ENCODE data around the gene CDK12. TPM values are rescaled to one million over a fixed set of nuclear protein-coding genes. Genes with fewer than 3 reads are reported as not detected.
A peak's percentile ranks its signal among the peaks of the same experiment; 100 is the strongest.

CDK12 gene
- total and polyA plus RNA-seq, 9 of the 15 experiments (the other 6 are each of a cell fraction or from before 2014, with no cell fraction given) = 3.4 to 65.6 (median 36.8) TPM

- Histone ChIP-seq H4K20me1 (replicated peaks; ENCODE audit: control insufficient read depth, insufficient read depth, low read length) (no peaks in the 10 kb centered on the region), H3K36me3 (ENCODE audit: control insufficient read depth, insufficient read depth, low read length) (peaks cover 62% of the 10 kb centered on the region), H3K79me2 (ENCODE audit: control insufficient read depth, insufficient read depth, low read length) (peaks cover 36% of the 10 kb centered on the region), H3K9ac (ENCODE audit: insufficient read depth in 1 of 2, low read depth in 2 of 2, low read length in 2 of 2) (no peak overlapping the region), H3K4me1 (replicated peaks in 1 of 2; ENCODE audit: control insufficient read depth in 2 of 2, insufficient read depth in 2 of 2, low read length in 2 of 2) (peaks cover 0 to 3% of the 10 kb centered on the region in 2 experiments; a peak in 2 of 5 replicates), H3K27ac (ENCODE audit: extremely low read depth, low read depth, low read length) (no peak overlapping the region), H3K4me2 (ENCODE audit: insufficient read depth, low read length) (no peak overlapping the region), H3K9me1 (ENCODE audit: control insufficient read depth, insufficient read depth, low read length) (no peaks in the 10 kb centered on the region), H3K27me3 (ENCODE audit: control insufficient read depth in 2 of 2, insufficient read depth in 2 of 2, low read length in 2 of 2) (no peaks in the 10 kb centered on the region), H2AFZ (ENCODE audit: low read depth, low read length) (no peak overlapping the region), H3K9me3 (replicated peaks; ENCODE audit: control insufficient read depth, insufficient read depth, low read depth, low read length) (no peaks in the 10 kb centered on the region), H3K4me3 (no peak overlapping the region)
- peak; percentile 39; the same call in 2 of the 3 replicates for ATAC-seq
- POLR2A ChIA-PET = interaction anchor here (0.6 to 2.9 kb wide), 7 partner anchors 12 to 353 kb away, joined by 3 to 17 read pairs (median 5); partner anchors contain the start of genes CDK12 and MED1
- CTCF ChIA-PET (ENCODE audit: low intra/inter-chr PET ratio) = interaction anchor here (0.6 kb wide), 1 partner anchor 216 kb away, joined by 3 read pairs; no protein-coding TSS in a partner anchor
- intact Hi-C loops (cut with micrococcal nuclease) = no loop called here
- FAIRE-seq = no peak
- no TSS peak for BruUV-seq (replicated peaks)
- DNase-seq (ENCODE audit: extremely low read depth in 1 of 4, low spot score in 3 of 4) = peak in 1 of 4 experiments; percentile 23
- in situ Hi-C loops (cut with MboI) = no loop called here
- WGBS (ENCODE audit: insufficient coverage, low coverage, missing lambda C conversion rate) = 41% methylated on average over 2 of the region's 2 CpGs
- TF ChIP-seq PYGO2 (tag; IDR thresholded peaks at IDR 0.05) (no peak), JUND (IDR thresholded peaks at IDR 0.05; ENCODE audit: borderline replicate concordance, low read depth, low read length) (peak; percentile 46; the same call in 1 of the 2 replicates), JUND (tag; IDR thresholded peaks at IDR 0.05; ENCODE audit: borderline replicate concordance, low read depth, low read length) (peak; percentile 25; the same call in 1 of the 3 replicates), ATF3 (IDR thresholded peaks at IDR 0.05) (peak; percentile 50; the same call in 1 of the 2 replicates), ATF3 (CRISPR knock-in tag; conservative IDR thresholded peaks at IDR 0.05) (no peak), MAFF (IDR thresholded peaks at IDR 0.05; ENCODE audit: low read length) (no peak), SRSF3 (IDR thresholded peaks at IDR 0.05; ENCODE audit: insufficient read depth, low read length) (no peak), GTF2B (IDR thresholded peaks at IDR 0.05; ENCODE audit: extremely low read depth, insufficient read length) (no peak), ZMIZ1 (IDR thresholded peaks at IDR 0.05; ENCODE audit: low read depth in 2 of 2, low read length in 2 of 2) (no peak), THRB (CRISPR knock-in tag; conservative IDR thresholded peaks at IDR 0.05) (no peak), BACH1 (tag; IDR thresholded peaks at IDR 0.05) (no peak), HSF4 (CRISPR knock-in tag; IDR thresholded peaks at IDR 0.05; ENCODE audit: borderline replicate concordance) (no peak), SIN3B (IDR thresholded peaks at IDR 0.05; ENCODE audit: low read depth) (no peak), EP300 (IDR thresholded peaks at IDR 0.05; ENCODE audit: low read length) (no peak), ZBTB8A (IDR thresholded peaks at IDR 0.05; ENCODE audit: partially characterized antibody) (no peak), FOSL1 (tag; conservative IDR thresholded peaks at IDR 0.05) (0 out of 2 replicates have a peak, but pooled peaks have one; percentile 23)
Observed at GRCh38 chr17:39486242-39486641, 25.0 kb downstream of the CDK12 start.

Data from K562 (cell line).